ENCODE measurements around the gene UGT8. TPM values are rescaled to one million over a fixed set of nuclear protein-coding genes. Genes with fewer than 3 reads are reported as not detected.
A peak's percentile ranks its signal among the peaks of the same experiment; 100 is the strongest.

The UGT8 gene
- total and polyA plus RNA-seq, 4 experiments from 2014 or later: 0.08 to 0.36 (median 0.17) TPM; not detected in 1

DNA sequence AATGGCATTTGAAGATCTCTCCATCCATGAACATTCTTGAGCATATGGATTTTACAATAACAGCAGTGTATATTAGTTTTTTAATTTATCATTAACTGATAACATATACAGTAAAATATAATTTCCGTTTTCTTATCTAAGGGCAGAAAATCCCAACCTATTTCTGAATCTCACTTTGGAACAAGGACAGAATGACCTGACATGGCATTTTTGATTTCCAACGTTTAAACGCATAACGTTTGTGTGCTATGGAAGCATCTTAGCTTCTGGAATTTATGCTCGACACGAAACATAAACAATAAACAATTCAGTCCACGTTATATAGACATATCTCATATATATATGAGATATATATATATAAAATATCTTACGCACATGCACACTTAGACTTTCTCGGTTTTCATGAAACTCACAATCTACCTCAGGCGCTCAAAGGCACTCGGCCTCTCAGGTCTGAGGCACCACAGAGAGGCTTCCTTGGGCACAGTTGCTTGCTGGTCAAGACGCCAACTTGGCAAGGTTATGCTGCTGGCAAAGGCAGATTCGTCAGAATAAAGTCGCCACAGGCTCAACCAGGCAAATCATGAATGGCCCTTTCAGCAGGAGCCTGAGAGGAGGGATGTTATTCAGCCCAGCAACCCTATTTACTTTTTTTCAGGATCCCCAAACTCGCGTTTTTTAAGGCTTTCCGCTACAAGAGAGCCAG is 1.0 kb upstream of the UGT8 start:
- POLR2A ChIA-PET (ENCODE audit: partially characterized antibody): no interaction called here
- no peak overlapping the region for H3K27ac ChIP-seq (ENCODE audit: low read depth, low read length)

DNA sequence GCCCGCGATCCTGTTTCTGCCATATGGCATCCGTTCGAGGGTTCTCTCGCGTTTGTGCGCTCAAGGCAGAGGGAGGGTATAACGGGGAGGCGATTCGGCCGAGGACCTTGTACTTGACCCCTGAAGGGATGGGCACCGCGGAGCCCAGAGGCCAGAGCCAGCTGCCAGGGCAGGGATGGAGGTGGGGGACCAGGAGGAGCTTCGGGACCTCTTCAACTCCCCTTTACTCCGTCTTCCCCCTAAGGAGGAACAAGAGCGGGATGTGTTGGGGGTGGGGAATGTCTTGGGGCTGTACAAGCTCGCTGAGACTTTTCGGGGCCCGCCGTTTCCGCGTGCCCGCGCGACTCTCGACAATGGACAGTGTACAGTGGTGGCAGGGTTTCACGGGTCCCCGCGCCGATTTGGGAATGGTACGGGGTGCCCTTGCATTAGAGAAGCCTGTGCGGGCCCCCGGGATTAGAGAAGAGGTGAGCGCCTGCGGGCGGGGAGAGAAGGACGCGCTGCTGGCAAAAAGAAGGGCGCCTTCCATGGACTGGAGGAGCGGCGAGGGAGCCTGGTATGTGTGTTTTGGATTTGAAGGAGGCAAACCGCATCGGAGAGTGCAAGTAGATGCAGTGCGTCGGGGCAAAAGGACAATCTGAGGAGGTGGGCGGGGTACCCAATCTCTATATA is 760 bp downstream of the UGT8 start:
- Histone ChIP-seq H3K36me3 (ENCODE audit: insufficient read depth, low read length) (no peaks in the 10 kb centered on the region), H3K27me3 (ENCODE audit: insufficient read depth, low read length) (peaks cover 7% of the 10 kb centered on the region), H3K9me3 (ENCODE audit: control insufficient read depth in 1 of 2, low read length in 2 of 2) (no peaks in the 10 kb centered on the region), H3K4me1 (ENCODE audit: insufficient read depth, low read length) (peaks cover 8% of the 10 kb centered on the region), H3K27ac (ENCODE audit: low read depth, low read length) (no peak overlapping the region), H3K4me3 (ENCODE audit: low read length in 2 of 2) (no peak overlapping the region)
- Mint-ChIP-seq H3K27me3 (peaks cover 20 to 23% of the 10 kb centered on the region in 2 donors), H3K36me3 (no peaks in the 10 kb centered on the region), H3K27ac (no peak overlapping the region), H3K4me1 (peaks cover 2 to 18% (median 9%) of the 10 kb centered on the region in 4 donors), H3K9me3 (peaks cover 0 to 6% (median 0%) of the 10 kb centered on the region in 8 donors), H3K4me3 (peak overlapping the region; percentile 21 to 82 (median 64))
- POLR2A ChIA-PET (ENCODE audit: partially characterized antibody): no interaction called here
- DNase-seq: no peak
- intact Hi-C loops (cut with micrococcal nuclease): no loop called here
- CTCF ChIA-PET (ENCODE audit: partially characterized antibody): no interaction called here

More for the DNA sequence above, 1.0 kb upstream of the UGT8 start:
- no peaks in the 10 kb centered on the region for H3K36me3 Mint-ChIP-seq
- H3K4me3 Mint-ChIP-seq: peak overlapping the region in 6 of 8 donors; percentile 27 to 79 (median 72)
- peak overlapping the region in 1 of 7 donors; percentile 16 for H3K27ac Mint-ChIP-seq
- H3K27me3 Mint-ChIP-seq: peaks cover 23 to 25% of the 10 kb centered on the region in 2 donors
- CTCF ChIA-PET (ENCODE audit: partially characterized antibody): no interaction called here
- no peaks in the 10 kb centered on the region for H3K9me3 ChIP-seq (ENCODE audit: control insufficient read depth in 1 of 2, low read length in 2 of 2)
- intact Hi-C loops (cut with micrococcal nuclease): no loop called here
- no peak for DNase-seq
- H3K4me1 ChIP-seq (ENCODE audit: insufficient read depth, low read length): peaks cover 8% of the 10 kb centered on the region
- H3K36me3 ChIP-seq (ENCODE audit: insufficient read depth, low read length): no peaks in the 10 kb centered on the region
- H3K9me3 Mint-ChIP-seq: peaks cover 0 to 6% (median 0%) of the 10 kb centered on the region in 8 donors
- peaks cover 2 to 18% (median 9%) of the 10 kb centered on the region in 4 donors for H3K4me1 Mint-ChIP-seq
- H3K27me3 ChIP-seq (ENCODE audit: insufficient read depth, low read length): peaks cover 7% of the 10 kb centered on the region
- H3K4me3 ChIP-seq (ENCODE audit: low read length in 2 of 2): no peak overlapping the region

DNA sequence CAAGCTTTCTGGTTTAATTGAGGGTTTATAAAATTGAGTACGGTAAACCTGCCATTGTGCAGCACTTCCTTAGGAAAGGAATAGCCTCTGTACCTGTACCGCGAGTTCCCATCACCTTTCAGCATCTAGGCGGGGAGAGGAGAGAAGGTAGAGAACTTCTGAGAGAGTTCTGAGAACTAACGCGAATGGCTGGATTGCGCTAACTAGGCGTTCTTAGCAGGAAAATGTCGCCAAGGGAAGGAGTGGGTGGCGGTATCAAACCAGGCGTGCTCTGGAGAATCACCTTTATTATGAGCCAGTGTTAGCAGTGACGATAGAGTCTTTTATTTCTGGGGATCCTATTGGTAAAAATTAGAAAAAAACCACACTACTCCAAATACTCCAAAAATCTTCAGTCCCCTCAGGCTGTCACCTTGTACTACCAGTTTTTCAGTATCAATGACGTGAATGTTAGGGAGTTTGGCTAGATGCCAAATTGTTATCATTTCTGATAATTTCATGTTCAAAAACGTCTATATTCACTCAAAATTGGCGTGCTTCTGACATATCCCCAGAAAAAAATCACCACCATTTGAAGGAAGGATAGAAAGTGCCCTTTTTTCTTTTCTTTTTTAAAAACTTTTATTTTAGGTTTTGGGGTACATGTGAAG is 1.4 kb downstream of the UGT8 start:
- H3K4me3 Mint-ChIP-seq: peak overlapping the region in 7 of 8 donors; percentile 2 to 82 (median 64)
- no peaks in the 10 kb centered on the region for H3K36me3 Mint-ChIP-seq
- CTCF ChIA-PET (ENCODE audit: partially characterized antibody): no interaction called here
- H3K27ac Mint-ChIP-seq: no peak overlapping the region
- peaks cover 0 to 6% (median 0%) of the 10 kb centered on the region in 8 donors for H3K9me3 Mint-ChIP-seq
- peaks cover 2 to 18% (median 9%) of the 10 kb centered on the region in 4 donors for H3K4me1 Mint-ChIP-seq
- Histone ChIP-seq H3K9me3 (ENCODE audit: control insufficient read depth in 1 of 2, low read length in 2 of 2) (no peaks in the 10 kb centered on the region), H3K27ac (ENCODE audit: low read depth, low read length) (no peak overlapping the region), H3K36me3 (ENCODE audit: insufficient read depth, low read length) (no peaks in the 10 kb centered on the region), H3K27me3 (ENCODE audit: insufficient read depth, low read length) (peaks cover 7% of the 10 kb centered on the region), H3K4me1 (ENCODE audit: insufficient read depth, low read length) (peaks cover 8% of the 10 kb centered on the region), H3K4me3 (ENCODE audit: low read length in 2 of 2) (no peak overlapping the region)
- no peak for DNase-seq
- peaks cover 19 to 23% of the 10 kb centered on the region in 2 donors for H3K27me3 Mint-ChIP-seq
- intact Hi-C loops (cut with micrococcal nuclease): no loop called here
- POLR2A ChIA-PET (ENCODE audit: partially characterized antibody): no interaction called here

DNA sequence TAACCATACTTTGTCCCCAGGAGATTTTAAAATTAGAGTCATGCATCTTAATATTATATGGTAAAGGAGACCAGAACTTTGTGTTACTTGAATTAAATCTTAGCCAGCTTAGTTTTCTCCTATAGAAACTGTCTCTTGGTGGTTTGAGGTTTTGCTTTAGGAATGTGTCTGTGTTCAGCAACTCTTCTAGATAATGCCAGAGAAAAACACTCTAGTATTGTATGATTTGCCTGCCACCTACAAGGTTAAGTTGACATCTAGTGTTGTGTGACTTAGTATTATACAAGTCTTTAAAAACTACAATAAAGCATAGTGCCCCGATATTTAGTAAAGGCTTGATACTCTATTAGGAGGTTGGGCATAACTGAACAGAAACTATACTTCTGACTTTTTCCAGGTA is 2.1 kb downstream of the UGT8 start:
- H3K27me3 ChIP-seq (ENCODE audit: insufficient read depth, low read length): peaks cover 7% of the 10 kb centered on the region
- no peaks in the 10 kb centered on the region for H3K36me3 Mint-ChIP-seq
- ChIA-PET POLR2A (ENCODE audit: partially characterized antibody) (no interaction called here), CTCF (ENCODE audit: partially characterized antibody) (no interaction called here)
- H3K4me3 ChIP-seq (ENCODE audit: low read length in 2 of 2): no peak overlapping the region
- peaks cover 0 to 3% (median 0%) of the 10 kb centered on the region in 8 donors for H3K9me3 Mint-ChIP-seq
- H3K4me1 ChIP-seq (ENCODE audit: insufficient read depth, low read length): peaks cover 8% of the 10 kb centered on the region
- no peak overlapping the region for H3K27ac ChIP-seq (ENCODE audit: low read depth, low read length)
- intact Hi-C loops (cut with micrococcal nuclease): no loop called here
- no peak overlapping the region for H3K27ac Mint-ChIP-seq
- no peak overlapping the region for H3K4me3 Mint-ChIP-seq
- H3K36me3 ChIP-seq (ENCODE audit: insufficient read depth, low read length): no peaks in the 10 kb centered on the region
- no peak for DNase-seq
- peaks cover 2 to 18% (median 9%) of the 10 kb centered on the region in 4 donors for H3K4me1 Mint-ChIP-seq
- no peaks in the 10 kb centered on the region for H3K9me3 ChIP-seq (ENCODE audit: control insufficient read depth in 1 of 2, low read length in 2 of 2)
- H3K27me3 Mint-ChIP-seq: peaks cover 15 to 17% of the 10 kb centered on the region in 2 donors

DNA sequence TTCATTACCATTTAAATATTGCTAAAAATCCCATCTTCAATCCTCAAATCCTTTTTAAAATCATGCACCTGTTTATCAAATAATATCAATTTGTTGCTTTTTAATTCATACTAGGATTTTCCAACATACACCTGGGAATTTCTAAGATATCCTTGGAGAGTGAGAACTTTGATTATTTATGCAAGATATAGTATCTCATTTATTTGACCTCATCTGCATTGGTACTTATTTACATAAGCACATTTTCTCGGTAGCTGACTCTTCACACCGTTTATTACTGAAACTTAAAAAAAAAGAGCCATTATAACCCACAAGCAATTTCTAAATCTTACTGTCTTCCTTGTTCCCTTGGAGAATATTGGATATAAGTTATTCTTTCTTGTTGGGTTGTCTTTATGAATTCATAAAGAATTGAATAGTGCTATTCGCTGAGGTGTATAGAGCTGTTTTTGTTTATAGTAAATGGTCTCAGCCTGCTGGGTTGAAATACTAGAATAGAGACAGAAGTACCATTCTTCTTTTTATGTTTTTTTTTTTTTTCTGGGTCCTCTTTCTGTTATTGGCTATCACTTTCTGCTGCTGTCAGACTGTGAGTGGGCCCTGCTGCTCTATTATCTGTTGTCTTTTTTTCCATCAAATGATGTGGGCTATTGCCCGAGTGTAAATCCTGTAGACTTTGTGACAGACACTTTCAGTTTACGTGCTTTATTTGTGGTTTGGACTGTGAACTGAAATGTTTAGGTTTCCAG is 2.9 kb downstream of the UGT8 start:
- Histone ChIP-seq H3K4me3 (ENCODE audit: low read length in 2 of 2) (no peak overlapping the region), H3K27me3 (ENCODE audit: insufficient read depth, low read length) (peaks cover 7% of the 10 kb centered on the region), H3K9me3 (ENCODE audit: control insufficient read depth in 1 of 2, low read length in 2 of 2) (no peaks in the 10 kb centered on the region), H3K27ac (ENCODE audit: low read depth, low read length) (no peak overlapping the region), H3K4me1 (ENCODE audit: insufficient read depth, low read length) (peaks cover 8% of the 10 kb centered on the region), H3K36me3 (ENCODE audit: insufficient read depth, low read length) (no peaks in the 10 kb centered on the region)
- intact Hi-C loops (cut with micrococcal nuclease): no loop called here
- CTCF ChIA-PET (ENCODE audit: partially characterized antibody): no interaction called here
- H3K36me3 Mint-ChIP-seq: no peaks in the 10 kb centered on the region
- POLR2A ChIA-PET (ENCODE audit: partially characterized antibody): no interaction called here
- H3K9me3 Mint-ChIP-seq: peaks cover 0 to 3% (median 0%) of the 10 kb centered on the region in 8 donors
- H3K4me1 Mint-ChIP-seq: peaks cover 2 to 18% (median 9%) of the 10 kb centered on the region in 4 donors
- peaks cover 14 to 15% of the 10 kb centered on the region in 2 donors for H3K27me3 Mint-ChIP-seq
- no peak overlapping the region for H3K27ac Mint-ChIP-seq
- DNase-seq: no peak
- H3K4me3 Mint-ChIP-seq: no peak overlapping the region

DNA sequence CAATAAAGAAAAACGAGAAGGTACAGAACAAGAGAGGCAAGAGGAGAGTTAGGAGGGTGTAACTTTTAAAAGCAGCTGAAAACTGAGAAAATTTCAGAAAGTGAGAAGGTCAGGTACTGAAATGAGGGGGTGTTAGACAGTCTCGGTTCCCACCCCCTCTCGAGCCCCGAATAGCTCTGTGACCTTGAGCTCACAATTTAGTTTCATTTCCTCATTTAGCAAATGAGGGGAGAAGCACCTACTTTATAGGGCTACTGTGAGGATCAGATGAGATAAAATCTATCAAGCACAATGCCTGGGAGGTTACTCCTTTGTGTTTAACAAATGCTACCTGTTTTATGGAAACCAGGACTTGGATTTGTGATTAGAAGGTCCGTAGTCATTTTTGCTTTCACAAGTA is 4.9 kb downstream of the UGT8 start:
- ChIA-PET POLR2A (ENCODE audit: partially characterized antibody) (no interaction called here), CTCF (ENCODE audit: partially characterized antibody) (no interaction called here)
- Histone ChIP-seq H3K4me3 (ENCODE audit: low read length in 2 of 2) (no peak overlapping the region), H3K4me1 (ENCODE audit: insufficient read depth, low read length) (peaks cover 5% of the 10 kb centered on the region), H3K36me3 (ENCODE audit: insufficient read depth, low read length) (no peaks in the 10 kb centered on the region), H3K27me3 (ENCODE audit: insufficient read depth, low read length) (peaks cover 3% of the 10 kb centered on the region), H3K9me3 (ENCODE audit: control insufficient read depth in 1 of 2, low read length in 2 of 2) (no peaks in the 10 kb centered on the region), H3K27ac (ENCODE audit: low read depth, low read length) (no peak overlapping the region)
- H3K27me3 Mint-ChIP-seq: peaks cover 12 to 15% of the 10 kb centered on the region in 2 donors
- peaks cover 0 to 12% (median 5%) of the 10 kb centered on the region in 4 donors for H3K4me1 Mint-ChIP-seq
- peaks cover 0 to 3% (median 0%) of the 10 kb centered on the region in 8 donors for H3K9me3 Mint-ChIP-seq
- H3K27ac Mint-ChIP-seq: no peak overlapping the region
- no peak overlapping the region for H3K4me3 Mint-ChIP-seq
- no peak for DNase-seq
- no peaks in the 10 kb centered on the region for H3K36me3 Mint-ChIP-seq
- intact Hi-C loops (cut with micrococcal nuclease): no loop called here

DNA sequence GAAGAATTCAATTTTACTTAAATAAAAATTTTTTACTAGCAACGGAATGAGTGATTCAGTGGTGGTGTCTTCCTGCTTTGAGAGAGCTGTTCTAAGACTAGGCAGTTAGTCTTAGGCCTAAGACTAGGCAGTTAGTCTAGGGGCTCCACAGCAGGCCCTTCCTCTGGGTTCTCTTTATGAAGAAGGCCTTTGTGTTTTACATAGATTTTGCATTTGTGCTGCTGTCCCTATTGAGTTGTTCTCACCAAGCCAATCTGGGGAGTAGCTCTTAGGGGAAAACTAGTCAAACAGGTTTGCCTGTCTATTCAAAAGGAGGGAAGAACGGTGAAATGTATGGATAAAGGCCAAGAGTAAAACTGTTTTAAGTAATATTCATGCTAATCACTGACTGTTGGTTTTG is 7.6 kb downstream of the UGT8 start:
- no peaks in the 10 kb centered on the region for H3K27me3 ChIP-seq (ENCODE audit: insufficient read depth, low read length)
- ChIA-PET CTCF (ENCODE audit: partially characterized antibody) (no interaction called here), POLR2A (ENCODE audit: partially characterized antibody) (no interaction called here)
- no peaks in the 10 kb centered on the region for H3K4me1 Mint-ChIP-seq
- no peak overlapping the region for H3K4me3 Mint-ChIP-seq
- no peaks in the 10 kb centered on the region for H3K4me1 ChIP-seq (ENCODE audit: insufficient read depth, low read length)
- no peak overlapping the region for H3K4me3 ChIP-seq (ENCODE audit: low read length in 2 of 2)
- intact Hi-C loops (cut with micrococcal nuclease): no loop called here
- H3K27me3 Mint-ChIP-seq: no peaks in the 10 kb centered on the region
- DNase-seq: no peak
- H3K9me3 ChIP-seq (ENCODE audit: control insufficient read depth in 1 of 2, low read length in 2 of 2): no peaks in the 10 kb centered on the region
- H3K27ac ChIP-seq (ENCODE audit: low read depth, low read length): no peak overlapping the region
- H3K36me3 ChIP-seq (ENCODE audit: insufficient read depth, low read length): no peaks in the 10 kb centered on the region
- H3K36me3 Mint-ChIP-seq: no peaks in the 10 kb centered on the region
- H3K9me3 Mint-ChIP-seq: no peaks in the 10 kb centered on the region
- H3K27ac Mint-ChIP-seq: no peak overlapping the region
